SK-N-SH treated with all-trans-retinoic acid at 6 μM for 48 hours (cell line): ENCODE data around the gene PNLDC1.

ENCODE experiments used
- ARNTL ChIP-seq: fragments of 450-650 bp; formaldehyde crosslinking; IDR thresholded peaks from 2 replicates; pipeline ENCODE4 v1.5.0; 2020; ENCODE audit warnings: low read depth, mild to moderate bottlenecking, moderate library complexity, borderline replicate concordance
- BACH2 ChIP-seq: fragments of 250-450 bp; sonication (Bioruptor Pico); IDR thresholded peaks from 2 replicates; pipeline ENCODE4 v1.9.0; 2021; ENCODE audit warnings: mild to moderate bottlenecking, borderline replicate concordance
- CSDC2 ChIP-seq: fragments of 250-450 bp; sonication (Bioruptor Pico); IDR thresholded peaks from 2 replicates; pipeline ENCODE4 v1.5.0; 2020; ENCODE audit warnings: mild to moderate bottlenecking, moderate library complexity
- GLIS3 ChIP-seq: fragments of 250-450 bp; sonication (Bioruptor Pico); IDR thresholded peaks from 2 replicates; pipeline ENCODE4 v1.5.0; 2020; ENCODE audit warnings: mild to moderate bottlenecking, moderate library complexity
- ISL1 ChIP-seq: fragments of 250-450 bp; sonication (Bioruptor Pico); IDR thresholded peaks from 2 replicates; pipeline ENCODE4 v2.1.2; 2022; ENCODE audit warnings: mild to moderate bottlenecking, moderate library complexity
- TOX ChIP-seq: fragments of 250-450 bp; sonication (Bioruptor Pico); IDR thresholded peaks from 2 replicates; pipeline ENCODE4 v1.8.0; 2021; ENCODE audit warnings: mild to moderate bottlenecking, moderate library complexity, borderline replicate concordance
- ZC3H10 ChIP-seq: fragments of 250-450 bp; sonication (Bioruptor Pico); IDR thresholded peaks from 2 replicates; pipeline ENCODE4 v1.5.1; 2021; ENCODE audit warnings: mild to moderate bottlenecking, moderate library complexity
- ZFP3 ChIP-seq: fragments of 250-450 bp; sonication (Bioruptor Pico); IDR thresholded peaks from 2 replicates; pipeline ENCODE4 v1.5.0; 2020; ENCODE audit warnings: mild to moderate bottlenecking, moderate library complexity
- ZFP30 ChIP-seq: fragments of 450-650 bp; formaldehyde crosslinking; IDR thresholded peaks from 2 replicates; pipeline ENCODE4 v1.5.0; 2022; ENCODE audit warnings: mild to moderate bottlenecking, moderate library complexity
- ZNF8 ChIP-seq: fragments of 450-650 bp; formaldehyde crosslinking; IDR thresholded peaks from 2 replicates; pipeline ENCODE4 v1.5.0; 2020; ENCODE audit warnings: mild to moderate bottlenecking, moderate library complexity
- TF ChIP-seq, protein P1 (sequence below): fragments of 250-450 bp; sonication (Bioruptor Pico); IDR thresholded peaks from 2 replicates; pipeline ENCODE4 v1.8.0; 2020; ENCODE audit warnings: mild to moderate bottlenecking, moderate library complexity, borderline replicate concordance
- TF ChIP-seq, protein P2 (sequence below): fragments of 250-450 bp; sonication (Bioruptor Pico); IDR thresholded peaks from 2 replicates; pipeline ENCODE4 v1.5.1; 2021; ENCODE audit warnings: mild to moderate bottlenecking, moderate library complexity
- TF ChIP-seq, protein P3 (sequence below): fragments of 250-450 bp; sonication (Bioruptor Pico); IDR thresholded peaks from 2 replicates; pipeline ENCODE4 v1.5.1; 2020; ENCODE audit warnings: low read depth, mild to moderate bottlenecking, moderate library complexity

DNA sequence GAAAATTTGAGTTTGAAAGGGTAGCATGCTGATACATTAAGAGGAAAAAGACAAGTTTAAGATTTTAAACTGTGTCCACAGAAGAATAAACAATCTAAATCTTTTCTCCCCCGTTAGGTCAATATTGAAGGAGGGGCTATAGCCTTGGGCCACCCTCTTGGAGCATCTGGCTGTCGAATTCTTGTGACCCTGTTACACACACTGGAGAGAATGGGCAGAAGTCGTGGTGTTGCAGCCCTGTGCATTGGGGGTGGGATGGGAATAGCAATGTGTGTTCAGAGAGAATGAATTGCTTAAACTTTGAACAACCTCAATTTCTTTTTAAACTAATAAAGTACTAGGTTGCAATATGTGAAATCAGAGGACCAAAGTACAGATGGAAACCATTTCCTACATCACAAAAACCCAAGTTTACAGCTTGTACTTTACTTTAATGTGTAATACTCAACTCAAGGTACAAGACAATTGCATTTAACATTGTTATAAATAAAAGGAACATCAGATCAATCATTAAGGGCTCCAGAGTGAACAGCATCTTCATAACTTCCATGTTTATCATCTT lies 21.5 kb upstream of the PNLDC1 start:
- TF ChIP-seq, protein P1, sequence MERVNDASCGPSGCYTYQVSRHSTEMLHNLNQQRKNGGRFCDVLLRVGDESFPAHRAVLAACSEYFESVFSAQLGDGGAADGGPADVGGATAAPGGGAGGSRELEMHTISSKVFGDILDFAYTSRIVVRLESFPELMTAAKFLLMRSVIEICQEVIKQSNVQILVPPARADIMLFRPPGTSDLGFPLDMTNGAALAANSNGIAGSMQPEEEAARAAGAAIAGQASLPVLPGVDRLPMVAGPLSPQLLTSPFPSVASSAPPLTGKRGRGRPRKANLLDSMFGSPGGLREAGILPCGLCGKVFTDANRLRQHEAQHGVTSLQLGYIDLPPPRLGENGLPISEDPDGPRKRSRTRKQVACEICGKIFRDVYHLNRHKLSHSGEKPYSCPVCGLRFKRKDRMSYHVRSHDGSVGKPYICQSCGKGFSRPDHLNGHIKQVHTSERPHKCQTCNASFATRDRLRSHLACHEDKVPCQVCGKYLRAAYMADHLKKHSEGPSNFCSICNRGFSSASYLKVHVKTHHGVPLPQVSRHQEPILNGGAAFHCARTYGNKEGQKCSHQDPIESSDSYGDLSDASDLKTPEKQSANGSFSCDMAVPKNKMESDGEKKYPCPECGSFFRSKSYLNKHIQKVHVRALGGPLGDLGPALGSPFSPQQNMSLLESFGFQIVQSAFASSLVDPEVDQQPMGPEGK (CRISPR knock-in tag), result no peak
- TF ChIP-seq ARNTL (no peak), ZFP30 (CRISPR knock-in tag) (no peak), ZFP3 (no peak), ISL1 (CRISPR knock-in tag) (no peak), GLIS3 (no peak), ZC3H10 (no peak), CSDC2 (no peak), TOX (CRISPR knock-in tag) (no peak), BACH2 (CRISPR knock-in tag) (no peak), ZNF8 (CRISPR knock-in tag) (no peak)
- TF ChIP-seq, protein P2, sequence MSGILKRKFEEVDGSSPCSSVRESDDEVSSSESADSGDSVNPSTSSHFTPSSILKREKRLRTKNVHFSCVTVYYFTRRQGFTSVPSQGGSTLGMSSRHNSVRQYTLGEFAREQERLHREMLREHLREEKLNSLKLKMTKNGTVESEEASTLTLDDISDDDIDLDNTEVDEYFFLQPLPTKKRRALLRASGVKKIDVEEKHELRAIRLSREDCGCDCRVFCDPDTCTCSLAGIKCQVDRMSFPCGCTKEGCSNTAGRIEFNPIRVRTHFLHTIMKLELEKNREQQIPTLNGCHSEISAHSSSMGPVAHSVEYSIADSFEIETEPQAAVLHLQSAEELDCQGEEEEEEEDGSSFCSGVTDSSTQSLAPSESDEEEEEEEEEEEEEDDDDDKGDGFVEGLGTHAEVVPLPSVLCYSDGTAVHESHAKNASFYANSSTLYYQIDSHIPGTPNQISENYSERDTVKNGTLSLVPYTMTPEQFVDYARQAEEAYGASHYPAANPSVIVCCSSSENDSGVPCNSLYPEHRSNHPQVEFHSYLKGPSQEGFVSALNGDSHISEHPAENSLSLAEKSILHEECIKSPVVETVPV, result no peak
- TF ChIP-seq, protein P3, sequence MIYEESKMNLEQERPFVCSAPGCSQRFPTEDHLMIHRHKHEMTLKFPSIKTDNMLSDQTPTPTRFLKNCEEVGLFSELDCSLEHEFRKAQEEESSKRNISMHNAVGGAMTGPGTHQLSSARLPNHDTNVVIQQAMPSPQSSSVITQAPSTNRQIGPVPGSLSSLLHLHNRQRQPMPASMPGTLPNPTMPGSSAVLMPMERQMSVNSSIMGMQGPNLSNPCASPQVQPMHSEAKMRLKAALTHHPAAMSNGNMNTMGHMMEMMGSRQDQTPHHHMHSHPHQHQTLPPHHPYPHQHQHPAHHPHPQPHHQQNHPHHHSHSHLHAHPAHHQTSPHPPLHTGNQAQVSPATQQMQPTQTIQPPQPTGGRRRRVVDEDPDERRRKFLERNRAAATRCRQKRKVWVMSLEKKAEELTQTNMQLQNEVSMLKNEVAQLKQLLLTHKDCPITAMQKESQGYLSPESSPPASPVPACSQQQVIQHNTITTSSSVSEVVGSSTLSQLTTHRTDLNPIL, result no peak
